HG02870 (cell line): ENCODE results near the gene NOP10.
"Not testable (repeated sequence)": the region's sequence is repeated elsewhere in the genome, so short reads cannot be mapped to it uniquely, and the experiment has no call there.

Experiments used
- ATAC-seq: cut with Tn5 transposase; IDR thresholded peaks from one replicate; pipeline ENCODE4 v1.9.1; 2021; ENCODE audit warnings: mild to moderate bottlenecking, moderate library complexity; ENCODE audit not compliant: unreplicated experiment

Gene NOP10

GRCh38 chr15:34342737-34343575 is at the start of gene NOP10, which contains the start of gene NUTM1:
Gene NOP10, minus strand, starts transcription at chr15:34343136. Its CDS starts 63 bp downstream, at chr15:34343073.
Gene NUTM1, plus strand, starts transcription at chr15:34343315. Its CDS starts 382 bp downstream, at chr15:34343697.
- ATAC-seq: peak; percentile 84

DNA sequence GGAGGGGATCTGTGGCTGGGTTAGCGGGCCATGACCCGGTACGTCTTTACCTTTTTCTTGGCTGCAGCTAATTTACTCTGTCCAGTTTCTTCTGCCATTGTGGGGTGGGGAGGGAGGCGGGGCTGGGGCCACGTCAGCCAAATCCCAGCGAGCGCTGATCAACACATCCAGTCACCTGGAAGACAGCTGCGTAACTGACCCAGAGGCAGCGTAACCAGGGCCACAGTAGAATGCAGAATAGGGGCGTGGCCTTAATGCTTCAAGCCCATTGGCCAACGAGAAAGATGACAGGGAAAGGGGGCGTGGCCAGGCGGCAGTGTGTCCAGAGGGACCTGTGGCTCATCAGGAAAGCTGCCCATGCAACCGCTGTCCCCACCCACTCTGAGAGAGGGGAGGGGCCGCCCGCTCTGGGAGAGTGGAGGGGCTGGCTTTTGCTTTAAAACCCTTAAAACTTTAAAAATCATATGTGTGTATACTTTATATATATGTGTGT is 46.7 kb upstream of the NOP10 start:
- not testable (repeated sequence) for ATAC-seq

DNA sequence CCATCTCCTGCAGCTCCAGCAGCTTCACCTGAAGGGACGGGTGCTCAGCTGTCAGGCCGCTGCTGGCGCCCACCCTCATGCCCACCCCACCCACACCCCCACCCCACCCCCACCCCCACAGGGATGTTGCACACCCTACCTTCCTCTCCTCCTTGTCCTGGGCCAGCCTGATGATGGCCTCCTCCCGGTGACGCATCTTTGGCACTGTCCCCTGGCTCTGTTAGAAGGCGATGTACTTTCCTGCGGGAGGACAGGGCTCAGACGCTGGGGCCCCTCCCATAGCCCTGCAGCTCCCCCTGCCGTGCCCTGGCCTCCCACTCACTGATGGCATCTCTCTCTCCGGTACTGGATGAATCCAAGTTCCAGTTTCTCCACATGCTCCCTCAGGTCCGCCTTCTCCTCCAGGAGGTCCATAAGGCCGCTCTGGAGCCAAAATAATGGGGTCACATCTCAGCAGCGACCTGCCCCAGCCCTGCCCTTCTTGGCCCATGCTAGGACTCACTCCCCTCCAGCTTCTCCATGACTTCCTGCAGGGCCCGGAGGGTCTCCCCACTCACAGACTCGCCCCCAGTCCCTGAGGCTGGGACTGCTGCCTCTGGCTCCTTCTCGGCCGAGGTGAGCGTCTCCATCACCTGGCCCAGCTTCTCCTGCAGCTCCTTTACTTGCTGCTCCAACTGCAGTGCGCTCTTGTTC is 39.0 kb upstream of the NOP10 start:
- ATAC-seq: not testable (repeated sequence)

DNA sequence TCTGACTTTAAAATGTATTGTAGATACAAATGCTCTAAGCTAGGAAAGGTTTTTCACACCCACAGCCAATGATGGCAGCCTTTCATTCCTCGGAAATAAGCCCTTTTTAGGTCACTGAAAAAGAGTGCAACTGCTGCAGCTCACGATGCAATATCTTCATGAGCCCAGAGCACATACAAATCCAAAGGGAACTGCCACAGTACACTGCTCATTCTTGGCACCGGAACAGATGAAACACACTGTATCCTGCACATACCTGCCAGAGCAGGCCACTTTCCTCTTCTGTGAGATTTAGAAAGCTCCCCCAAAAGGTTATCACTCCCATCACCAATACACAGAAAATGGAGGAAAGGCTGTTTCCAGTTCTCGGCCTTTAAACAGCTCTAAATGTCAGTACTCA is 37.6 kb upstream of the NOP10 start:
- ATAC-seq: not testable (repeated sequence)

GRCh38 chr15:34376856-34377255 is 33.9 kb upstream of the NOP10 start:
- no peak for ATAC-seq

GRCh38 chr15:34375541-34375940 is 32.6 kb upstream of the NOP10 start:
- ATAC-seq: not testable (repeated sequence)

GRCh38 chr15:34374816-34375215 is 31.9 kb upstream of the NOP10 start:
- ATAC-seq: no peak

- ATAC-seq: no peak
These were observed 31.0 kb upstream of the NOP10 start for GRCh38 chr15:34373951-34374350.

- ATAC-seq: no peak
These were observed 27.7 kb upstream of the NOP10 start for GRCh38 chr15:34370643-34371042.

DNA sequence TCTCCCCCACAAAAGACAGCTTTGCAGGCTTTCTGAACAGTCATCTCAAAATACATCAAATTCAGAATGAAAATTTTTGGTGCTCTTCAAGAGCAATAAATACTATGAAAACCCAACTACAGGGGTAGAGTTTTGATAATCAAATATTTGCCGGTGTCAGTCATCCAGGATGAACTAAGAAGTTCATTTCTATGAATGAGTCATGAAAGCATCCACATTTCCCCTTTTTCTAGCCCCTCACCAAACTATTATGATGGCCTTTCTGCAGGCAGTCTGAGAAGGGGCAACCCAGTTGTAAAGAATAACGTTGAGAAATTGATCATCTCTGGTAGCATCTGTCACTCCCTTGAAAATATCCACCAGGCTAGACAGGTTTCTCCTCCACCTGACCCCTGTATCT is 27.2 kb upstream of the NOP10 start:
- no peak for ATAC-seq

DNA sequence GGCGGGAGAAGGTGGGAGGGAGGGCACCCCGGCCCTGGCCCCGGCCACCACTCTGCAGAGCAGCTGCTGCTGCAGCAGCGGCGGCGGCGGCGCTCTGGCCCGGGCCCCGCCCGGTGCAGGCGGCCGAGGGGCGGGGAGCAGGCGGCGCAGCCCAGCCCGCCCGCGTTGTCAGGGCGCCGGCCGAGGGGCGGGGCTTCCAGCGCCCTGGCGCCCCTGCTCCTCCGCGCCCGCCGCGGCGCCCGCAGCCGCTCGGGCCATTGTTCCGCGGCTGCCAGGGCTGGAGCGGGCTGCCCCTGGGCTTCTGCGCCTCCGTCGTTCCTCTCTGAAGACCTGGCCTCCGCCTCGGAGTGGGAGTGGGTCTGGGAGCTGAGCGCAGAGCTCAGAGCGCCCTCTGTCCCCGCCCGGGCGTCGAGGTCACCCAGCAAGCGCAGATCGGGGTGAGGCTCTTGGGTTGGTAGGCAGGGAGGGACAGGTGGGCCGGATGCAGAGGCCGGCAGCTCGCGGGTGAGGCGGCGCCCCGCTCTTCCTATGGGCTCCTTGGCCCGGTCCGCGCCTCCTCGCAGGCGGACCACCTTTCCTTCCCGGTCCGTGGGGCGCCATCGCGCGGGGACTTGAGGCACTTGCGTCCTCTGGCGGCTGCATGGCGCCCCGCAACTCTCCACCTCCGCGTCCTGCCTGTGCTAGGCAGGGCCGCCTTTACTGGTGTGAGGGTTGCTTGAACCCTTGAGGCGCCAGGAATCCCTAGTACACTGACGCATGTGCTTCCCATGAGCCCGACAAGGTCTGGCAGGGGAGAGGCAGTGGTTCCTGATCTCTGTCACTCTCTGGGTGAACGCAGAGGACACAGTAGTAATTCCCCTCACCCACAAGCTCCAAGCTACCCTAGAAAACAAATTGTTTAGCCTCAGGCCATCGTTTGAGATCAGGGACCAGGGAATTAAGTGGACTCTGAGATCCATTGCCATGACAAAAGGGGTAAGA is 24.5 kb upstream of the NOP10 start, which contains the start of gene LPCAT4:
Gene LPCAT4, minus strand, starts transcription at position 96 of the 981 bp plus-strand sequence. CDS start 96 bp downstream, outside the sequence.
- peak; percentile 60 for ATAC-seq

DNA sequence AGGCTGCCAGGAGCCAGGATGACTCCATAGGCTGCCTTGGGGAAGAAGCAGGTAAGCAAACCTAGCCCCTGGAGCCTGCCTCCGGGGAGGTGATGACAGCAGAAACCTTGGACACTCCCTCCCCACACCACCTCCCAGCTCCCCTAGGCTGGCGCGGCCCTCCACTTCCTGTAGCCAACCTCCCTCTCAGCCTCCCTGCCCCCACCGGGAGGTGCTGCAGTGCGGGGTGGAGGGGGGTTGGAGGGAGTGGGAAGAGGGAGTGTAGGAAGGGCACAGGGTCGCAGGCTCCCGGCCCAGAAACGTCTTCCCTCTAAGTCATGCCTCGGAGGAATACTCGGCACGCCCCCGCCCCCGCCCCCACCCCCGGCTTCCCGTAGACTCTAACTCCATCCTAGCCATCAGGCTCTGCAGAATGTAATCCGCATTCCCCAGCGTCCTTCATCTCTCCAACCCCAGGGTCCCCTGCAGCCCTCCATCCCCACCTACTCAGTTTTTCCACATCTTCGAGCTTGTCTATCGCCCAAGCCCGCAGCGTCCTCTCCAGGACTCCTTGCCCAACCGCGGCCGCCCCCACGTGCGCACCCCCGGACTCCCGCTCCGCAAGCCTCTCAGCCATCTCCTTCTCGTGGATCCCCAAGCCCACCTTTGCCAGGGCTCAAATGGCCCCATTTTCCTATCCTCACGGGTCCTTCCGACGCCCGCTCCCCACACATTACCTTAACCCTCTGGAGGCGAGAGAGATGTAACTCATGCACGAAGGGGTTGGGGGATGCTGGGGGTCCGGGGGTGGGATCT is 23.5 kb upstream of the NOP10 start:
- no peak for ATAC-seq

DNA sequence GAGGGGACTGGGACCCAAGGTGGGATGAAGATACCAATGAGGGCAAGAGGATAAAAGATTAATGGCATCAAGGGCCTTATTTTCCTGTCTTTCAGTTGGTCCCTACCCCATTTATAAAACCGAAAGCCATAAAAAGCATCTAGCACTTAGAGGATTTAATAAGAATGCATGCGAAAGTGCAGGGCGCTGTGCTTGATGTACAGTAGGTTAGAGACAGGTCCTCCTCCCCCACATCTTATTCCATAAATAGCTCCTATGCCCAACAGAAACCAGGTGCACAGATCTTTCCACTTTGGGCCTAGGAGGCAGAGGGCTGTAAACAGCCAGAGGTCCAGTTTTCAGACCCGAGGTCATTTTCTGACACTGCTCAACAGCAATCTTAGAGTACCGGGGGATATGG is 22.9 kb upstream of the NOP10 start:
- ATAC-seq: no peak

DNA sequence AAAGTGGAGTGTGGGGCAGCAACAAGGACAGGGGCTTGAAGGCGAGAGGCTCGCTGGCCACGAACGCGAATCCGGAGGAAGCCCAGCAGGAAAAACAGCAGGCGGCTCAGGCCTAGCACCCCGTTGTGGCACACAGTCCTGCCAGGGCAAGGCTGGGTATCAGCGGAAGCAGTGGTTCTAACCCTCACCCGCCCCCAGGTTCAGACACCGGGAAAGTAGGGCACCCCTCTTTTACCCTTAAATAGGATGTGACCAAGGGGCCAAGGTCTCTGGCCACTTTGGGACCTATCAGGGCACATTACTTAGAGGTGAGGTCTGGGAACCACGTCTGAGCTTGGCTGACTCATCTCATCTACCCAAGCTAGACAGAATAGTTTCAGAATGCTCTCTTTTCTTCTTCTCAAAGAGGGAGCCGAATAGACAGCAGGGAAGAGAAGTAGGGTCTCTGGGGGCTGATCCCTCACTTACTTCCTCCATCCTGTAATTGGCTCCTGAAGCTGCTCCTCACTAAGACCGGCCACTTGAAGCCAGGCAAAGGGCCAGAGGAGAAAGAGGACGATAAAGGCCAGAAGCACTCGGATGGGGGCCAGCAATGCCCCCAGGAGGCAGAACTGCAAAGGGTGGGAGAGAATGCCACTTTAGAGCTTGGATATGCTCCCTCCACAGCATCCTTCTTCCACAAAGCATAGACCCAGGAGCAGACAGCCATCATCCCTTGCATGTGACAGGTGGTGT is 22.3 kb upstream of the NOP10 start:
- ATAC-seq: no peak

GRCh38 chr15:34364041-34364440 is 21.1 kb upstream of the NOP10 start:
- ATAC-seq: no peak

DNA sequence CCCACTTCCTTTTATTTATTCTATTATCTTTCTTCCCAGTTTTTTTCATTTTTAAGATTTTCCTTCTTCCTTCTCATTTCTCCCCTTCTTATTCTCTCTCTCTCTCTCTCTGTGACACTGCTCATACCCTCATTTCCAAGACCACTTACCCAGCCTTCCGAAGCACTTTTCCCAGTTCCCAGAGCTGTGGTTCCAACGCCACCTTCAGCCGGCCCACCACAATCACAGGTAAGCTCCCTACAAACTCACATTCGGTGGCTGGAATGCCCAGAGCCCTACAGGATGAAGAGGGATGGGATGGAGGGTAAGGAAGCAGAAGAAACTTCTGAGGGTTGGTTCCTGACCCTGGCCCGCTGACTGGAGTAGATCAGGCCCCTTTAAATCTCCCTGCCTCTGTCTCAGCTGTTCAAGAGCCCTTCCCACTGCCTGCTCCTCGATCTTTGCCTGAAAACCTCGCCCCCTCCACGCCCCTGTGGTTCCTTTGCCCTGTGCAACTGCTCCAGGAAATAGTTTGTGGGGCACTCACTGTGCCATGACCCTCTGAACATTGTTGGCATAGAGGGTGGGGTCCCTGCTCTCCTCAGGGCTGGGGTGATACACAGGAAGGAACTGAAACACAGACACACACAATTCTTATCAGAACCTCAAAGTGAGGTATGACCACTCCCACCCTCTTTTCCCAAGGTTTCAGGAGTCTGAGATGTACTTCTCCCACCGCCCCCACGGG is 19.3 kb upstream of the NOP10 start:
- no peak for ATAC-seq

- ATAC-seq: no peak
These were observed 18.3 kb upstream of the NOP10 start for GRCh38 chr15:34361278-34361677.

GRCh38 chr15:34360298-34360697 is 17.4 kb upstream of the NOP10 start:
- ATAC-seq: no peak
